ENCODE measurements around the gene ISCA2.

ISCA2 gene

GRCh38 chr14:74509587-74510222 is 16.1 kb downstream of the ISCA2 start:
- no peak for DNase-seq

GRCh38 chr14:74510223-74510931 is 16.8 kb downstream of the ISCA2 start:
- no peak for DNase-seq

GRCh38 chr14:74510959-74511409 is 17.4 kb downstream of the ISCA2 start:
- no peak for DNase-seq

GRCh38 chr14:74511966-74512830 is 18.6 kb downstream of the ISCA2 start:
- no peak for DNase-seq

GRCh38 chr14:74514471-74514941 is 20.9 kb downstream of the ISCA2 start:
- peak; percentile 69 for DNase-seq

GRCh38 chr14:74515891-74516412 is 22.4 kb downstream of the ISCA2 start:
- no peak for DNase-seq

- DNase-seq, result peak; percentile 86
Observed at GRCh38 chr14:74516451-74517160, 23.0 kb downstream of the ISCA2 start.

GRCh38 chr14:74517731-74518130 is 24.2 kb downstream of the ISCA2 start:
- no peak for DNase-seq

GRCh38 chr14:74518221-74518620 is 24.7 kb downstream of the ISCA2 start:
- no peak for DNase-seq

GRCh38 chr14:74519316-74520074 is 25.9 kb downstream of the ISCA2 start:
- no peak for DNase-seq

- no peak for DNase-seq
Observed at GRCh38 chr14:74521756-74522155, 28.2 kb downstream of the ISCA2 start.

GRCh38 chr14:74522740-74523139 is 29.2 kb downstream of the ISCA2 start:
- DNase-seq, result no peak

- no peak for DNase-seq
Observed at GRCh38 chr14:74524076-74524811, 30.7 kb downstream of the ISCA2 start.

- DNase-seq, result no peak
Observed at GRCh38 chr14:74524812-74525135, 31.2 kb downstream of the ISCA2 start.

GRCh38 chr14:74525361-74525851 is 31.8 kb downstream of the ISCA2 start:
- no peak for DNase-seq

- no peak for DNase-seq
Observed at GRCh38 chr14:74526854-74527585, 33.5 kb downstream of the ISCA2 start.

- DNase-seq, result no peak
Observed at GRCh38 chr14:74527736-74528280, 34.2 kb downstream of the ISCA2 start.

GRCh38 chr14:74528406-74528805 is 34.8 kb downstream of the ISCA2 start:
- no peak for DNase-seq

- no peak for DNase-seq
Observed at GRCh38 chr14:74528886-74529285, 35.3 kb downstream of the ISCA2 start.

- no peak for DNase-seq
Observed at GRCh38 chr14:74531006-74531405, 37.4 kb downstream of the ISCA2 start.
